Activated CD8-positive, alpha-beta T cell treated with anti-CD3 and anti-CD28 coated beads for 36 hours (primary cell): ENCODE results near the gene APLP1. TPM values are rescaled to one million over a fixed set of nuclear protein-coding genes. Genes with fewer than 3 reads are reported as not detected.

Source experiments
- ATAC-seq: fragments of 200-7000 bp; cut with Tn5 transposase; one replicate; pipeline ENCODE4 v1.10.0; 2021; ENCODE audit warnings: mild to moderate bottlenecking, moderate library complexity
- CTCF ChIA-PET: fragments of 350-600 bp; sonication (Branson Sonifier 250); formaldehyde crosslinking; loops from one replicate; lab custom pipeline; 2021; ENCODE audit warnings: antibody characterized with exemption; lab: Charles Lee
- POLR2A ChIA-PET: fragments of 350-600 bp; sonication (Branson Sonifier 250); formaldehyde crosslinking; loops from one replicate; lab custom pipeline; 2021; ENCODE audit warnings: antibody characterized with exemption; lab: Charles Lee
- DNase-seq: peaks from one replicate; pipeline ENCODE4 v3.0.0-alpha.2; 2020
- H3K27ac Mint-ChIP-seq: one replicate; pipeline ENCODE4 v1.8.0; 2021; ENCODE audit warnings: mild to moderate bottlenecking, mixed read lengths
- H3K27me3 Mint-ChIP-seq: one replicate; pipeline ENCODE4 v1.8.0; 2021; ENCODE audit warnings: mixed read lengths
- H3K36me3 Mint-ChIP-seq: one replicate; pipeline ENCODE4 v1.8.0; 2021; ENCODE audit warnings: low read depth, mixed read lengths
- H3K4me1 Mint-ChIP-seq: one replicate; pipeline ENCODE4 v1.8.0; 2021; ENCODE audit warnings: low read depth, mixed read lengths
- H3K4me3 Mint-ChIP-seq: one replicate; pipeline ENCODE4 v1.8.0; 2021; ENCODE audit warnings: mild to moderate bottlenecking, moderate library complexity, mixed read lengths
- H3K9me3 Mint-ChIP-seq: one replicate; pipeline ENCODE4 v1.8.0; 2021; ENCODE audit warnings: mixed read lengths
- CTCF ChIP-seq: fragments of 200-600 bp; IDR thresholded peaks from one replicate; pipeline ENCODE4 v1.8.0; 2022; ENCODE audit warnings: antibody characterized with exemption, mild to moderate bottlenecking
- intact Hi-C: fragments of 100-400 bp; cut with micrococcal nuclease; formaldehyde crosslinking; loops from one replicate; pipeline ENCODE4 v1.10.0; 2022
- total RNA-seq, 2 experiments: library from RNA; stranded (reverse); gene quantifications; one replicate each; pipeline ENCODE4 v1.2.3, GENCODE V29; 2021

APLP1 gene
- total RNA-seq, 2 experiments from 2014 or later = 2.0 to 2.1 TPM

DNA sequence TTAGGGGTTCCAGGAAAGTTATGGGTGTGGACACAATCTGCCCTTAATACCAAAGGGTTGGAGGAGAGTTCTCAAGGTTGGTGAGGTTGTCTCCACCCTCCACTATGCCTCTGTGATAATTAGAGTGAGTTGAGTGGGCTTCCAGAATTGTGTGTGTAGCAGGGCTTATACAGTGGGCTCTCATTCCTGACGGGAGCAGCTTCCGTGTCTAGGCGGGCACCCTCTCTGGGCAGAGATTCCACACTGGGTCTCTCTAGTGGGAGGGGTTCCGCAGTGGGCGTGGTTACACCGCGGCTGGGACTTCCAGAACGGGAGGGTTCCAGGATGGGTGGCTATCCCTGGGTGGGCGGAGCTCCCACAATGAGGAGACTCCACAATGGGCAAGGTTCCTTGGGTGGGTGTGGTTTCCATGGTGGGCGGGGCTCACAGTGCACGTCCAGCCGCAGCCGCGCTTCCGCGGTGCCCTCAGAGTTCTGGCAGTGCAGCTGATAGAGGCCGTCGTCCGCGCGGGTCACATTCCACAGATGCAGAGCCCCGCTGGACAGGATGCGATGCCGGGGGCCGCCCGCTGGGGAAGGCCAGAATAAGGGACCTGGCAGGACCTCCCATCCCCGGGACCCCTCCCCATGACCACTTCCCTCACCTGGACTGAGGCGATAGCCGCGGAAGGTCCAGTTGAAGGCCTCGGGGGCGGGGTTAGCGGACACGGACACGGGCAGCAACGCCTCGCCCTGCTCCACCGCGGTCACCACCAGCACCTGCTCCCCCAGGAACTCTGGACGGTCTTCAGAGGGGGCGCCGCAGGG, 24.5 kb upstream of the APLP1 start:
- H3K4me1 Mint-ChIP-seq = peaks cover 14% of the 10 kb centered on the region
- no peak overlapping the region for H3K27ac Mint-ChIP-seq
- H3K4me3 Mint-ChIP-seq = no peak overlapping the region
- DNase-seq = peak; percentile 35
- intact Hi-C loops = no loop called here
- H3K36me3 Mint-ChIP-seq = no peaks in the 10 kb centered on the region
- H3K9me3 Mint-ChIP-seq = no peaks in the 10 kb centered on the region
- no peak for ATAC-seq
- ChIA-PET CTCF (interaction anchor here (0.6 kb wide), 1 partner anchor 40 kb away, joined by 3 read pairs; no protein-coding TSS in a partner anchor), POLR2A (no interaction called here)
- no peak for TF ChIP-seq CTCF
- peaks cover 53% of the 10 kb centered on the region for H3K27me3 Mint-ChIP-seq

GRCh38 chr19:35844482-35845214, 23.7 kb upstream of the APLP1 start:
- POLR2A ChIA-PET = no interaction called here
- intact Hi-C loops = no loop called here
- no peak overlapping the region for H3K27ac Mint-ChIP-seq
- TF ChIP-seq CTCF = no peak
- CTCF ChIA-PET = no interaction called here
- H3K36me3 Mint-ChIP-seq = no peaks in the 10 kb centered on the region
- peaks cover 14% of the 10 kb centered on the region for H3K4me1 Mint-ChIP-seq
- peak overlapping the region; percentile 37 for H3K4me3 Mint-ChIP-seq
- peaks cover 56% of the 10 kb centered on the region for H3K27me3 Mint-ChIP-seq
- DNase-seq (no peak), ATAC-seq (no peak)
- no peaks in the 10 kb centered on the region for H3K9me3 Mint-ChIP-seq

DNA sequence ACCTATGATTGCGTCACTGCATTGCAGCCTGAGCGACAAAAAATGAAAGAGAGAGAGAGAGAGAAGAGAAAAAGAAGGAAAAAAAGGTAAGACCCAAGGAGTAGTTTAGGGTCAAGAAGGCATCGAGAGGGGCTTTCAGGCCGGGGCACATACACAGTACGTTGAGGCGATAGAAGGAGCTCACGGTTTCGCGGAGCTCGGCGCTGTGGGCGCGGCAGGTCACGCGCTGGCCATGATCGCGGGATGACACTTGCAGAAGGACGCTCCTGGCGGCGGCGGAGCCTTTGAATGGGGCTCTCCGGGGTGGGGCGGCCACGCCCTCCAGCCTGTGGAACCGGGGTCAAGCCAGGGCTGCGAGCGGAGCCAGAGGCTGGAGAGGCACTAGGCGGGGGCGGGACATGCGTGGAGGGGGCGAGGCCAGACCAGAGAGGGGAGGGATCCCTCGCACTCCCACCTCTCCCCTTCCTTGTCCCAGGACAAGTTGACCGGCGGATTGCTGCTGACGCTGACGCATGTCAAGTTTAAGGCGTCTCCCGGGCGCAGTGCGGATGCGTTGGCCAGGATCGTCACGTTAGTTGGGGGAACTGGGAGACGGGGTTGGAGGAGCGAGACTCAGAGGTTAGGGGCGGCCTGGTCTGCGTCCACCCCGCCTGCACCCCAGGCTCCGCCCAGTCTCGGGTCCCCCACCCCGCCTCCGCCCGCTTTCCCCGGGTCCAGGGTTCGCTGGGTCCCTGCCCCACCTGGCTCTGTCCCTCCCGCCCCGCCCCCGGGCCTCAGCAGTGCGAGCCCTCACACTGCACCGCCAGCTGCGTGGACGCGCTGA, 22.9 kb upstream of the APLP1 start:
- no peaks in the 10 kb centered on the region for H3K36me3 Mint-ChIP-seq
- H3K27me3 Mint-ChIP-seq = peaks cover 56% of the 10 kb centered on the region
- peak overlapping the region; percentile 37 for H3K4me3 Mint-ChIP-seq
- ChIA-PET POLR2A (interaction anchor here (0.5 kb wide), 1 partner anchor 174 kb away, joined by 4 read pairs; no protein-coding TSS in a partner anchor), CTCF (no interaction called here)
- ATAC-seq (peak; percentile 50), DNase-seq (no peak)
- TF ChIP-seq CTCF = no peak
- H3K27ac Mint-ChIP-seq = no peak overlapping the region
- intact Hi-C loops = no loop called here
- no peaks in the 10 kb centered on the region for H3K9me3 Mint-ChIP-seq
- peaks cover 14% of the 10 kb centered on the region for H3K4me1 Mint-ChIP-seq

DNA sequence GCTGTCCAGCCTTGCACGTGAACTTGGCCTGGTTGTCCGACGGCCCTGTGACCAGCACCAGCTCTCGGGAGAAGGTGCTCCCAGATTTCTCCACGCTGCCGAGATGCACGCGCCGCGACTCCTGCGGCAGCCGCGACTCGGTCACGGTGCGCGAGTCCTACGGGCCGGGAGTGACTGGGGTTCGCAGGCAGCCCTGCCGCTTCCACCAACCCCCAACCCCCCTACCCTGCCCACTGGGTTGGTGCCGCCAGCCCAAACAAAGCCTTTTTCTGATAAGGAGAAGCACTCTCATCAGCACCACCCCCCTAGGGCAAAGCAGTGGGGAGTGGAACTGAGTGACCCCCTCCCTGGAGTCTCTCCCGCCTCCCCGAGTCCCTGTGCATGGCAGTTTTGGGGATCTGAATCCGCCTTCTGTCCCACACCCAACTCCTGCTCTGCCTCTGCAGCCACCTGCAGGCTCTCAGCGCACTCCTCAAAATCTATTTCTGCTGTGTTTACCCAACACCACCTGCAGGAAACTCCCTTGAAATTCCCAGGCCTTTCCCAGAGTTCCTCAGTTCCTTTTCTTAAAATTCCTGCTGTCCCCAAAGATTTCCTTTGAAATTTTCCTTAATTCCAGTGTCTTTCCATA, 22.2 kb upstream of the APLP1 start:
- peaks cover 17% of the 10 kb centered on the region for H3K4me1 Mint-ChIP-seq
- H3K27ac Mint-ChIP-seq = no peak overlapping the region
- DNase-seq (no peak), ATAC-seq (peak; percentile 15)
- ChIA-PET POLR2A (no interaction called here), CTCF (no interaction called here)
- peaks cover 59% of the 10 kb centered on the region for H3K27me3 Mint-ChIP-seq
- H3K36me3 Mint-ChIP-seq = no peaks in the 10 kb centered on the region
- H3K9me3 Mint-ChIP-seq = no peaks in the 10 kb centered on the region
- intact Hi-C loops = no loop called here
- TF ChIP-seq CTCF = no peak
- no peak overlapping the region for H3K4me3 Mint-ChIP-seq
